Neural progenitor cell (in vitro differentiated cells): ENCODE data around the gene GALNT18. TPM values are rescaled to one million over a fixed set of nuclear protein-coding genes. Genes with fewer than 3 reads are reported as not detected.

Source experiments
- DNase-seq: peaks from one replicate; pipeline ENCODE4 v3.0.0-alpha.2; 2016; ENCODE audit warnings: low spot score
- H2AFZ ChIP-seq: fragments of 200-600 bp; sonication (generic); replicated peaks from 2 replicates; pipeline ENCODE4 v1.6.1; 2016; ENCODE audit warnings: antibody characterized with exemption
- H3F3A ChIP-seq: fragments of 200-600 bp; sonication (generic); 2 replicates; pipeline ENCODE4 v1.6.1; 2016; ENCODE audit warnings: antibody characterized with exemption, low read depth
- H3K27ac ChIP-seq: fragments of 200-600 bp; sonication (generic); 2 replicates; pipeline ENCODE4 v1.5.1; 2016; ENCODE audit warnings: mild to moderate bottlenecking
- H3K27me3 ChIP-seq: fragments of 200-600 bp; sonication (generic); 2 replicates; pipeline ENCODE4 v1.6.1; 2016; ENCODE audit warnings: mild to moderate bottlenecking, moderate library complexity
- H3K36me3 ChIP-seq: fragments of 200-600 bp; sonication (generic); 2 replicates; pipeline ENCODE4 v1.5.1; 2016
- H3K4me1 ChIP-seq: fragments of 200-600 bp; sonication (generic); 2 replicates; pipeline ENCODE4 v1.6.1; 2016; ENCODE audit warnings: mixed run types
- H3K4me2 ChIP-seq: fragments of 200-600 bp; sonication (generic); 2 replicates; pipeline ENCODE4 v1.6.1; 2016
- H3K4me3 ChIP-seq: fragments of 200-600 bp; sonication (generic); 2 replicates; pipeline ENCODE4 v1.5.1; 2016
- H3K79me2 ChIP-seq: fragments of 200-600 bp; sonication (generic); 2 replicates; pipeline ENCODE4 v1.6.1; 2016; ENCODE audit warnings: low read depth
- H3K9ac ChIP-seq: fragments of 200-600 bp; sonication (generic); 2 replicates; pipeline ENCODE4 v1.6.1; 2016
- H3K9me3 ChIP-seq: fragments of 200-600 bp; sonication (generic); 2 replicates; pipeline ENCODE4 v1.5.1; 2016; ENCODE audit warnings: low read depth
- H4K20me1 ChIP-seq: fragments of 200-600 bp; sonication (generic); 2 replicates; pipeline ENCODE4 v1.6.1; 2016; ENCODE audit warnings: low read depth
- H3K27ac Mint-ChIP-seq: 3 replicates; pipeline ENCODE4 v1.8.0; 2021; ENCODE audit warnings: mixed read lengths
- H3K27me3 Mint-ChIP-seq: 2 replicates; pipeline ENCODE4 v1.8.0; 2022; ENCODE audit warnings: low read depth, mild to moderate bottlenecking, inconsistent platforms, moderate library complexity, mixed read lengths; ENCODE audit not compliant: insufficient read depth
- H3K36me3 Mint-ChIP-seq: 3 replicates; pipeline ENCODE4 v1.8.0; 2021; ENCODE audit warnings: mixed read lengths
- H3K4me1 Mint-ChIP-seq: 3 replicates; pipeline ENCODE4 v1.8.0; 2021; ENCODE audit warnings: mixed read lengths
- H3K4me3 Mint-ChIP-seq: 3 replicates; pipeline ENCODE4 v1.8.0; 2021; ENCODE audit warnings: mild to moderate bottlenecking, moderate library complexity, mixed read lengths
- H3K9me3 Mint-ChIP-seq: 3 replicates; pipeline ENCODE4 v1.8.0; 2020; ENCODE audit warnings: mixed read lengths
- CTCF ChIP-seq: fragments of 200-600 bp; sonication (generic); IDR thresholded peaks from 2 replicates; pipeline ENCODE4 v1.5.1; 2017; ENCODE audit warnings: antibody characterized with exemption, mild to moderate bottlenecking
- EZH2 ChIP-seq: fragments of 200-600 bp; sonication (generic); IDR thresholded peaks from 2 replicates; pipeline ENCODE4 v1.6.1; 2017; ENCODE audit warnings: antibody characterized with exemption, mild to moderate bottlenecking, moderate library complexity
- EZH2phosphoT487 ChIP-seq: fragments of 200-600 bp; sonication (generic); IDR thresholded peaks from 2 replicates; pipeline ENCODE4 v1.6.1; 2017; ENCODE audit warnings: antibody characterized with exemption
- total RNA-seq: library from RNA; depleted of rRNA; stranded (reverse); fragments of >200 nt; gene quantifications from 2 replicates; pipeline ENCODE4 v1.2.3, GENCODE V29; 2015; ENCODE audit warnings: low replicate concordance

Gene GALNT18
- total RNA-seq, 1 donor from 2014 or later, result 2.4 TPM

GRCh38 chr11:11476971-11477645, 144.7 kb downstream of the GALNT18 start:
- peaks cover 6% of the 10 kb centered on the region for H3K4me1 Mint-ChIP-seq

DNA sequence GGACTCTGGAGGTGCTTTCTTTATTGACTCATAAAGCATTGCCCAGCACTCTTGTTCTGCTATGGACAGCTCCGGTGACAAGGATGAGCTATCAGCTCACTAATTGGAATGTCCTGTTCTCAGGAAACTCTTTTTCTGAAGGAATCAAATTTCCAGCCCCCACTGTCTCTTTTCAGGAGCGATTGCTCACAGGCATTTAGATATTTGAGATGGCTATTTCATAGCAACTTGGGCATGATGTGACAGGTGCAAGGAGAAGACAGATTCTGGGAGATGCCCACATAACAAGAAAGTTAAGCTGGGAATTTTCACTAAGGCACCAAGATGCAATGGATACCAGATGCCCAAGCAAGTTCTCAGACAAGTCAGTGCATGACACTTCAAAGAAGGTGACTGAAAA, 145.3 kb downstream of the GALNT18 start:
- H3K4me1 ChIP-seq, result peaks cover 10% of the 10 kb centered on the region
- H2AFZ ChIP-seq, result no peak overlapping the region
- no peak for DNase-seq
- H3K27ac Mint-ChIP-seq, result no peak overlapping the region
- no peak overlapping the region for H3K27ac ChIP-seq
- H3K4me2 ChIP-seq, result no peak overlapping the region
- H3K4me1 Mint-ChIP-seq, result peaks cover 2% of the 10 kb centered on the region
- no peak overlapping the region for H3K9ac ChIP-seq
- H4K20me1 ChIP-seq, result no peaks in the 10 kb centered on the region
- H3K27me3 Mint-ChIP-seq, result no peaks in the 10 kb centered on the region
- H3F3A ChIP-seq, result no peaks in the 10 kb centered on the region
- H3K36me3 ChIP-seq, result no peaks in the 10 kb centered on the region
- TF ChIP-seq EZH2phosphoT487, result no peak
- no peak for TF ChIP-seq EZH2
- TF ChIP-seq CTCF, result no peak
- H3K9me3 Mint-ChIP-seq, result no peaks in the 10 kb centered on the region
- no peaks in the 10 kb centered on the region for H3K36me3 Mint-ChIP-seq
- no peak overlapping the region for H3K4me3 Mint-ChIP-seq
- no peaks in the 10 kb centered on the region for H3K27me3 ChIP-seq
- no peak overlapping the region for H3K4me3 ChIP-seq
- H3K79me2 ChIP-seq, result no peaks in the 10 kb centered on the region
- H3K9me3 ChIP-seq, result no peaks in the 10 kb centered on the region

More at GRCh38 chr11:11476971-11477645, 144.7 kb downstream of the GALNT18 start:
- Mint-ChIP-seq H3K9me3 (no peaks in the 10 kb centered on the region), H3K27me3 (no peaks in the 10 kb centered on the region), H3K27ac (no peak overlapping the region), H3K36me3 (no peaks in the 10 kb centered on the region), H3K4me3 (no peak overlapping the region)
- Histone ChIP-seq H3K9me3 (no peaks in the 10 kb centered on the region), H3K9ac (no peak overlapping the region), H3K27ac (no peak overlapping the region), H4K20me1 (no peaks in the 10 kb centered on the region), H2AFZ (no peak overlapping the region), H3K27me3 (no peaks in the 10 kb centered on the region), H3K4me3 (no peak overlapping the region), H3K4me1 (peaks cover 10% of the 10 kb centered on the region), H3K36me3 (no peaks in the 10 kb centered on the region), H3F3A (no peaks in the 10 kb centered on the region), H3K79me2 (no peaks in the 10 kb centered on the region), H3K4me2 (no peak overlapping the region)
- TF ChIP-seq EZH2, result no peak
- no peak for TF ChIP-seq CTCF
- no peak for TF ChIP-seq EZH2phosphoT487
- DNase-seq, result no peak

GRCh38 chr11:11472106-11472505, 149.7 kb downstream of the GALNT18 start:
- Histone ChIP-seq H3K79me2 (no peaks in the 10 kb centered on the region), H3K4me1 (peaks cover 3% of the 10 kb centered on the region), H3K9ac (no peak overlapping the region), H2AFZ (no peak overlapping the region), H4K20me1 (no peaks in the 10 kb centered on the region), H3K27me3 (no peaks in the 10 kb centered on the region), H3K27ac (no peak overlapping the region), H3K36me3 (no peaks in the 10 kb centered on the region), H3K9me3 (no peaks in the 10 kb centered on the region), H3F3A (no peaks in the 10 kb centered on the region), H3K4me3 (no peak overlapping the region), H3K4me2 (no peak overlapping the region)
- Mint-ChIP-seq H3K27me3 (no peaks in the 10 kb centered on the region), H3K4me1 (no peaks in the 10 kb centered on the region), H3K9me3 (no peaks in the 10 kb centered on the region), H3K27ac (no peak overlapping the region), H3K4me3 (no peak overlapping the region), H3K36me3 (no peaks in the 10 kb centered on the region)
- TF ChIP-seq EZH2, result no peak
- TF ChIP-seq CTCF, result no peak
- TF ChIP-seq EZH2phosphoT487, result no peak
- DNase-seq, result no peak
